ENCODE data around the gene HINT3. TPM values are rescaled to one million over a fixed set of nuclear protein-coding genes. Genes with fewer than 3 reads are reported as not detected.
"Not testable (repeated sequence)": the region's sequence is repeated elsewhere in the genome, so short reads cannot be mapped to it uniquely, and the experiment has no call there.

HINT3 gene
- polyA plus RNA-seq, 4 donors = 27.8 to 36.7 (median 33.8) TPM

- DNase-seq (ENCODE audit: low read depth in 4 of 4, low spot score in 2 of 4) = no peak
Measured at GRCh38 chr6:125939026-125939425, 17.5 kb upstream of the HINT3 start.

DNA sequence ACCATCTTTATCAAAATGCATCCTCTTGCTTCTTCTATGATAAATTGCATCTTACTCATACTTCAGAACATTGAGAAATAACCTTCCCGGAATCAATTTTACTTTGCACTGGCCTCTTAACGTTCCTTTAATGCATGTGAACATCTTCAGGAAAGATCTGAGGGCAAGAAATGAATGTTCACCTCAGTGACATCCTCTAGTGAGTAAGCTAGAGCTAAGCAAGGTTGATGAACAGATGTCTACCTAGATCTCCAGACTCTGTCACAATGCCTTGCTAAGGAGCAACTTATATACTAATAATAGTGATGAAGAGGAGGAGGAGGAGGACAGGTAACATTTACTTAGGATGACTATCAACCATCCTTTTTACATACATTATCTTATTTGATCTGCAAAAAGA is 16.8 kb upstream of the HINT3 start:
- no peak for DNase-seq (ENCODE audit: low read depth in 4 of 4, low spot score in 2 of 4)

GRCh38 chr6:125940247-125941041 is 16.1 kb upstream of the HINT3 start:
- no peak for DNase-seq (ENCODE audit: low read depth in 4 of 4, low spot score in 2 of 4)

- no peak for DNase-seq (ENCODE audit: low read depth in 4 of 4, low spot score in 2 of 4)
Measured at GRCh38 chr6:125942672-125943527, 13.7 kb upstream of the HINT3 start.

GRCh38 chr6:125943528-125944433 is 12.8 kb upstream of the HINT3 start:
- no peak for DNase-seq (ENCODE audit: low read depth in 4 of 4, low spot score in 2 of 4)

DNA sequence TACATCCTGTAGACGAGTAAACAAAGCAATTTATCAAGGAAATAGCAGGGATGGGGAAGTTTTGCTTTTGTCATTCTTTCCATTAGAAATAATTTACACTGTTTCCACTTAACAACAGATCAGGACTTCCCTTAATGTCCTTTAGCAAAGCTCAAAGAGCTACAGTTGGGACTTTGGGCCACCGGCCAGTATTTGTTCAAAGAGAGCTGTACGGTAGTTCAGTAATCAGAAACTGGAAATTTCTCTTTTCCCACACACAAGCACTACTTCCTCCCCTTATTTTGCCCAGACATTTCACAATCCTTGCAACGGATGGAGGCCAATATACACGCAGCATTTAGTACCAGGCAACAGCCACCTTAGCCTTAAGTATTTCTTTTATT is 12.1 kb upstream of the HINT3 start:
- DNase-seq (ENCODE audit: low read depth in 4 of 4, low spot score in 2 of 4) = no peak

DNA sequence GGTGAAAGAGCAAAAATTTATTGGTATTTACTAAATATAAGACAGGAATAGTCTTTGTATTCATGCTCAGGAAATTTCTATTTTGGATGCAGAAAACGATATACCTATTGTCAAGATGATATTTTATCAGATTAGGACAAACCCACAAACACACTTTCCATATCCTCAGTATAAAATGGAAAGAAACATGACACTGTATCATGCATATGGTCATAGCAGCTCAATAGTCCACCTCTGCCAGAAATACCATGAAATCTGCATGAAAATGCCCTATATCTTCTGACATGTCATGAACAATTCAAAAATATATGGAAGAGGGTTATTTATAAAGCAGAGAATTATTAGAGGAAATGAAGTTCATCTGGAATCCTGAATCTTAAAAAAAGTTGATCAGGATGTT is 11.7 kb upstream of the HINT3 start:
- DNase-seq (ENCODE audit: low read depth in 4 of 4, low spot score in 2 of 4) = no peak

GRCh38 chr6:125945378-125946141 is 11.0 kb upstream of the HINT3 start:
- no peak for DNase-seq (ENCODE audit: low read depth in 4 of 4, low spot score in 2 of 4)

DNA sequence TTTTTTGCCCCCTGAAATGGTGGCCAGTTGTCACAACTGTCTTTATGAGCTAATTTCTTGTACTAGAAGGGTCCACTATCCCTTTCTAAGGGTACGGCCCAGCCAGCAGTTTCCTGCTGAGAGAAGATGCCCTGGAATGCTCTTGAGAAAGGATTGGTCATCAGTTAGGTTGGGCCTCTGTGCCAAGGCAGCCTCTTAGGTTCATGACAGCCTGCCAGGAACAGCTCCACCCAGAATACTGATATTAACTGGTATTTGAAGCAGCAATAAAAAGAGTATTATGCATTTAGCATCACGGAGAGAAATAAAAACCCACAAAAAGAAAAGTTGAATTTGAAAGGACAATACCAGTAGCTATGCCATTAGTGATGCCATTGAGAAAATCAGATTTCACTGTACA is 9.0 kb upstream of the HINT3 start:
- DNase-seq (ENCODE audit: low read depth in 4 of 4, low spot score in 2 of 4) = no peak

DNA sequence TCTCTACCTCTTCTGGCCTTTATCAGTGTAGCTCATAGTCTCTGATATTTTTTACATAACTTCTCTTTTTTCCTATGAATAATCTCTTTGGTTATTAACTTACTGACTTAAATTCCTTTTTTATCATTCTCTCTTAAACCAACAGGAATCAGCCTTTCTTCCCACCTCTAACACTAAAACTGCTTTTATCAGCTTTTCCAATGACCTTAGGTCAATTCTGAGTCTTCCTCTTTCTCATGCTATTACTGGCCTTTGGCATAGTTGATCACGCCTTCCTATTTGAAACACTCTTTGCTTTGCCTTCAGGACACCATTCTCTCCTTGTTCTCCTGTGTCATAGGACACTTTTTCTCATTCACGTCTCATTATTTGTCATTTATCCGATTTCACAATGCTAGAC is 8.1 kb upstream of the HINT3 start:
- no peak for DNase-seq (ENCODE audit: low read depth in 4 of 4, low spot score in 2 of 4)

- no peak for DNase-seq (ENCODE audit: low read depth in 4 of 4, low spot score in 2 of 4)
Measured at GRCh38 chr6:125949069-125949468, 7.5 kb upstream of the HINT3 start.

- no peak for DNase-seq (ENCODE audit: low read depth in 4 of 4, low spot score in 2 of 4)
Measured at GRCh38 chr6:125950293-125950692, 6.3 kb upstream of the HINT3 start.

DNA sequence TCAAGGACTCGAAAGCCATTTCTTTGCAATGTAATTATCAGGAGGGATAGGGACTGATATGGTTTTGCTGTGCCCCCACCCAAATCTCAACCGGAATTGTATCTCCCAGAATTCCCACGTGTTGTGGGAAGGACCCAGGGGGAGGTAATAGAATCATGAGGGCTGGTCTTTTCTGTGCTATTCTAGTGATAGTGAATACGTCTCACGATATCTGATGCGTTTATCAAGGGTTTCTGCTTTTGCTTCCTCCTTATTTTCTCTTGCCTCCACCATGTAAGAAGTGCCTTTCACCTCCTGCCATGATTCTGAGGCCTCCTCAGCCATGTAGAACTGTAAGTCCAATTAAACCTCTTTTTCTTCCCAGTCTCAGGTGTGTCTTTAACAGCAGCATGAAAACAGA is 5.9 kb upstream of the HINT3 start:
- DNase-seq (ENCODE audit: low read depth in 4 of 4, low spot score in 2 of 4) = not testable (repeated sequence)

DNA sequence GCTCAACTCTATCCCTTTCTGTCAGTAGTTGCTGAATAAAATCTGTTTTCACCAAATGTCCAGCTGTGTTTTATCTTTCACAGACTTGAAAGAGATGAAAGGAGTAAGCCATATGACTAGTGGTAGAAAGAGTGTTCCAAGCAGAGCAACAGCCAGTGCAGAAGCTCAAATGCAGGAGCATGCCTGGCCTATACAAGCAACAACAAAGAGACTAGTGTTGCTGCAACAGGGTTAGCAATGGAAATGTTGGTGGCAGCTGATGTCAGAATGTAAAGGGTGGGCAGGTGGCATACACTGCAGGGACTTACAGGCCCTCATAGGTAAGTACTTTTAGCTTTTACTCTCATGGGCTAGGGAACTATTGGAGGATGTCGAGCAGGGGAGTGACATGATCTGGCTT is 5.2 kb upstream of the HINT3 start:
- DNase-seq (ENCODE audit: low read depth in 4 of 4, low spot score in 2 of 4) = no peak

DNA sequence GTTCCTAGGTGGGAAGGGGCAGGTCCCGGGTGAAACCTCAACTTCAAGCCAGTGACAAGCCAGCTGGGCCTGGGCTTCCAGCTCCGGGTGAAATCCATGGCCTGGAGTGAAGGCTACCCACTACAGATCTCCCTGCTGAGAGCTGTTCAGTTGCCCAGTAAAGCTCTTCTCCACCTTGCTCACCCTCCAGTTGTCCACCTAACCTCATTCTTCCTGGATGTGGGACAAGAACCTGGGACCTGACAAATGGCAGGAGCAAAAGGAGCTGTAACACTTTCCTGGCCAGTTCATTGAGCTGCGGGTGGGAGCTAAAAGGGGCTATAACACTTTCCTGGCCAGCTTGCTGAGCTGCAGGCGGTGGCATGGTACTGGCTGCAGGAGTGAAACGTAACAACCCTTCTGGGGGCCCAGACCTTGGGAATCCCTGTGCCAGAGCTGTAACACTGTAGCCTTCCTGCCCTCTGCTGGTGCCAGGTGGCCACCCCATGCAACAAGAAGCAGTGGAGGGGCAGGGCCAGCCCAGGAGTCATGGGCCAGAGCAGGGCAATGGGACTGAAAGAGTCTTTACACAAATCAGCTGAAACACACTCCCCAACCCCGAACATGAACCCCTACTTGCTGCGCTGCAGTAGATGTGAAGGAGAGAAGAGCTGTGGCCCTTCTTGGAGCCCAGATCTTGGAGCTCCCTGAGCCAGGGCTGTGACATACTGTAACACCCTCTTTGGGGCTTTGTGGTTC is 3.6 kb upstream of the HINT3 start:
- no peak for DNase-seq (ENCODE audit: low read depth in 4 of 4, low spot score in 2 of 4)

DNA sequence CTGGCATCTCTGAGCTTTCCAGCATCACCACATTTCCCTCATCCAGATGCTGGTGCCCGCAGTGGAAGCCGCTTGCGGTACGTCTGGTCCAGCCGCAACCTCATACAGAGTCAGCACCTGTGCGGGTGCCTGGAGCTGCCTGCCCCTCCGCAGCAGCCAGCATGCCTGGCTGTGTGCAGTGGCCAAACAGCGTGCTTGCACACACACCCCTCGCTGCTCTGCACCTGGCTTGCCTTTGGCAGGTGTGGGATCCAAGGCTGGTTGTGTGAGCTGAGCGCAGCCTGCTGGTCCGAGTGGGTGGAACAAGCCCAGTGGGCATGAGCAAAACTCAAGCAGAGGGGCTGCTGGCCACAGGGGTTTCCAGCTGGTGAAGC is 3.1 kb upstream of the HINT3 start:
- no peak for DNase-seq (ENCODE audit: low read depth in 4 of 4, low spot score in 2 of 4)

DNA sequence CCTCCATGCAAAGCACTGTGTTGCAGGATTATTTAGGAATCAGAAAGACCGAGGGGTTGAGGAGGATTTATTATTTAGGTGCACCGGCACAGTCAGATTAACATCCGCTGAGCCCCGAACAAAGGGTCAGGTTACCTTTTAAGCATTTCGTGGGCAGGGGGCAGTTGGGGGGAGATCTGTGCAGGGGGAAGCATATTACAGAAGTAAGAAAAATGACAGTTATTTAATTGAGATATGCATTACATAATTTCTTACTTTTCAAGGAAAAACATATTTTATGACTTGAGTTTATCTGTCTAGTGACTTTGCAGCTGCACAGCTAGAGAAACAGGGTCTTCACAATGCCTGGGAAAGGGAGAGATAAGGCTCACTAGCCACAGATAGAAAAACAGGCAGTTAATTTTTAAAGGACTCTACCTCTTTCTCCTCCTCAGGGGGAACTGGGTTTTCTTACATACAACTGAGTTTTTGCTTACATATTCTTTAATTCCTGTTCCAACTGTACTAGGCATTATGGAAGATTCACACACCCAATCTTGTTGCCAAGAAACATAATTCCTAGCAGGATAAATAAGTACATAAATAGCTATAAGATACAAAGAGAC is 1.7 kb upstream of the HINT3 start:
- no peak for DNase-seq (ENCODE audit: low read depth in 4 of 4, low spot score in 2 of 4)

- no peak for DNase-seq (ENCODE audit: low read depth in 4 of 4, low spot score in 2 of 4)
Measured at GRCh38 chr6:125955973-125956372, 597 bp upstream of the HINT3 start.

- no peak for DNase-seq (ENCODE audit: low read depth in 4 of 4, low spot score in 2 of 4)
Measured at GRCh38 chr6:125957391-125957693, 772 bp downstream of the HINT3 start.

Data from left renal cortex interstitium (tissue), 4 donors.